Prostate gland (tissue), 2 donors: ENCODE data around the gene SLC25A17. TPM values are rescaled to one million over a fixed set of nuclear protein-coding genes. Genes with fewer than 3 reads are reported as not detected.

Source experiments
- DNase-seq: peaks from one replicate; pipeline ENCODE4 v3.0.0-alpha.2; 2019; ENCODE audit warnings: low spot score
- H3K27ac ChIP-seq, 2 donors: fragments of 200-600 bp; sonication (generic); 2 replicates each; pipeline ENCODE4 v1.5.1; 2017 to 2019
- H3K27me3 ChIP-seq: fragments of 200-600 bp; sonication (generic); replicated peaks from 2 replicates; pipeline ENCODE4 v1.5.1; 2019; ENCODE audit not compliant: insufficient read depth
- H3K36me3 ChIP-seq, 2 donors: fragments of 200-600 bp; sonication (generic); 1 replicate in 1 of 2; 2 replicates in 1 of 2; pipeline versions ENCODE4 v1.5.1 to v1.8.1; 2017 to 2019
- H3K4me1 ChIP-seq: fragments of 200-600 bp; sonication (generic); replicated peaks from 2 replicates; pipeline ENCODE4 v1.5.1; 2019
- H3K4me3 ChIP-seq, 2 donors: fragments of 200-600 bp; sonication (generic); 2 replicates each; pipeline ENCODE4 v1.5.1; 2017 to 2019
- H3K9me3 ChIP-seq: fragments of 200-600 bp; sonication (generic); 2 replicates; pipeline ENCODE4 v1.5.1; 2017
- CTCF ChIP-seq, 4 experiments: fragments of 200-600 bp in 2 of 4; fragments of 450-650 bp in 2 of 4; sonication (generic) in 2 of 4; IDR thresholded peaks; 1 replicate in 3 of 4; 2 replicates in 1 of 4; pipeline ENCODE4 v1.5.1; 2016 to 2019; ENCODE audit warnings: antibody characterized with exemption in 4 of 4, mild to moderate bottlenecking in 2 of 4, moderate library complexity in 2 of 4
- POLR2A ChIP-seq: fragments of 450-650 bp; IDR thresholded peaks from one replicate; pipeline ENCODE4 v1.6.1; 2016; ENCODE audit warnings: antibody characterized with exemption, mild to moderate bottlenecking
- POLR2AphosphoS5 ChIP-seq: sonication (generic); formaldehyde crosslinking; IDR thresholded peaks from one replicate; pipeline ENCODE4 v1.6.1; 2017; ENCODE audit warnings: antibody characterized with exemption
- WGBS: methylation state at CpG from one replicate; pipeline ENCODE4 v1.1.5; 2018; 5-methylcytosine and 5-hydroxymethylcytosine counted together
- intact Hi-C: fragments of 100-400 bp; cut with DNase I; formaldehyde crosslinking; loops from one replicate; pipeline ENCODE4 v1.14.2; 2022
- total RNA-seq, 2 donors: library from RNA; depleted of rRNA; stranded (reverse); fragments of >200 nt; gene quantifications; one replicate each; pipeline ENCODE4 v1.1.0, GENCODE V29; 2016

SLC25A17 gene
- total RNA-seq, 2 donors from 2014 or later, result 27.8 to 28.0 TPM

DNA sequence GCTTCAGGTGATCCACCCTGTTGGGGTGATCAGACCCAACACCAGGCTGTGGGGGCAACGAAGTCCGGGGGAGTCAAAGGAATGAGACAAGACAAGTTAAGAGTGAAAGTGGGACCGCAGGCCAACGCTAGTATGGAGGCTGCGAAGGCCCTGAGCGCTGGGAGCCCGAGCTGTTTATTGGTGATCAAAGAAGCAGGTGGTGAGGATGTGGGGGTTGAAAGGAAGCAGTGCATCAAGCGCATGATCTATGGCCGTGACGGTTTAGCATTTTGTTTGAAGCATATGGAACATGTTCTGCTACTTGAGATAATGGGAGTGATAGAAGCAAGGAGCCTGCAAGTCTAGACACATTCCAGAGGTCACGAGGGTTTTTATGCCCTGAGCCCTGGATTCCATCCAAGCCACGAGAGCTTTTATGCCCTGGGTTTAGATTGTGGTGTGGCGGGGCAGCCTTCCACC, 90.4 kb downstream of the SLC25A17 start:
- no peak overlapping the region for H3K4me3 ChIP-seq
- 34% methylated on average over 13 of the region's 13 CpGs for WGBS
- no peak overlapping the region for H3K27ac ChIP-seq
- intact Hi-C loops, result no loop called here
- peak; percentile 39 for DNase-seq
- TF ChIP-seq POLR2AphosphoS5 (peak; percentile 24), POLR2A (no peak)
- H3K36me3 ChIP-seq, result no peaks in the 10 kb centered on the region
- no peaks in the 10 kb centered on the region for H3K27me3 ChIP-seq
- peaks cover 4% of the 10 kb centered on the region for H3K4me1 ChIP-seq
- H3K9me3 ChIP-seq, result no peaks in the 10 kb centered on the region

DNA sequence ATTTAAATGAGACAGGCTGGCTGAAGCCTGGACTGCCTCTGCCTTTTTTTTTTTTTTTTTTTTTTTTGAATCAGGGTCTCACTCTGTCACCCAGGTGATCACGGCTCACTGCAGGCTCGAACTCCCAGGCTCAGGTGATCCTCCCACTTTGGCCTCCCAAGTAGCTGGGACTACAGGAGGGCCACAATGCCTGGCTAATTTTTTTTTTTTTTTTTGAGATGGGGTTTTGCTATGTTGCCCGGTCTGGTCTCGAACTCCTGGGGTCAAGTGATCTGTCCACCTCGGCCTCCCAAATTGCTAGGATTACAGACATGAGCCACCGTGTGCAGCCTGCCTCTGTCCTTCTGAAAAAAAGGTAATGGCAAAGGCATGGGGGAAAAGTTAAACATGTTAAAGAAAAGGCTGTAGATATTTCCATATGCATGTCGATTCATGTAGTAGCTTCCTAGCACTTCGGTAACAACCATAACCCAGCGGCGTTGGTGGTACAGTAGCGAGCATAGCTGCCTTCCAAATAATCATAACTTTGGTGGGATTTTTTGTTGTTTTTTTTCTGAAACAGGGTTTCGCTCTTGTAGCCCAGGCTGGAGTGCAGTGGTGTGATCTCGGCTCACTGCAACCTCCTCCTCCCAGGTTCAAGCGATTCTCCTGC, 91.1 kb downstream of the SLC25A17 start:
- intact Hi-C loops, result no loop called here
- H3K27ac ChIP-seq, result no peak overlapping the region
- H3K4me1 ChIP-seq, result peaks cover 4% of the 10 kb centered on the region
- H3K9me3 ChIP-seq, result no peaks in the 10 kb centered on the region
- DNase-seq, result no peak
- WGBS, result 83% methylated on average over 14 of the region's 14 CpGs
- TF ChIP-seq CTCF (IDR thresholded peaks at IDR 0.05), result no peak
- no peak for TF ChIP-seq POLR2AphosphoS5
- no peak for TF ChIP-seq POLR2A
- H3K4me3 ChIP-seq, result no peak overlapping the region
- no peaks in the 10 kb centered on the region for H3K27me3 ChIP-seq
- H3K36me3 ChIP-seq, result no peaks in the 10 kb centered on the region

GRCh38 chr22:40727070-40727963, 91.8 kb downstream of the SLC25A17 start:
- Histone ChIP-seq H3K27ac (no peak overlapping the region), H3K4me1 (no peaks in the 10 kb centered on the region), H3K4me3 (no peak overlapping the region), H3K36me3 (no peaks in the 10 kb centered on the region), H3K9me3 (no peaks in the 10 kb centered on the region), H3K27me3 (no peaks in the 10 kb centered on the region)
- intact Hi-C loops, result no loop called here
- no peak for TF ChIP-seq POLR2A
- TF ChIP-seq POLR2AphosphoS5, result no peak
- no peak for TF ChIP-seq CTCF (IDR thresholded peaks at IDR 0.05)
- DNase-seq, result no peak
- 76% methylated on average over 11 of the region's 11 CpGs for WGBS

DNA sequence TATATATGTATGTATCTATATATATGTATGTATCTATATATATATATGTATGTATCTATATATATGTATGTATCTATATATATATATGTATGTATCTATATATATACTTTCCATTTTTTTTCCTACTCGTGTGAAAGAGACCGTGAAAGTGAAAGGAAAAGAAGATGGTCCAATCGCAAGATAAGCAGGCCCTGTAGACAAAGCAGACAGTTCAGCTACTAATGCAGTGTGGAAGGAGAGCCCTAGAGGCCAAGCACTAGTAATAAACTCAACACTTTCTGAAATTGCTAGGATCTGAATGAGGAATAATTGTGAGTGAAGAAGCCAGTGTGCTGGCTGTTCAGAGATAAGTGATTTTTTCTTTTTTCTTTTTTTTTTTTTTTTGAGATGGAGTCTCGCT, 92.6 kb downstream of the SLC25A17 start:
- no peaks in the 10 kb centered on the region for H3K36me3 ChIP-seq
- H3K4me1 ChIP-seq, result no peaks in the 10 kb centered on the region
- 62% methylated on average over 4 of the region's 4 CpGs for WGBS
- DNase-seq, result no peak
- H3K27ac ChIP-seq, result no peak overlapping the region
- no peaks in the 10 kb centered on the region for H3K9me3 ChIP-seq
- intact Hi-C loops, result no loop called here
- no peaks in the 10 kb centered on the region for H3K27me3 ChIP-seq
- no peak overlapping the region for H3K4me3 ChIP-seq
- TF ChIP-seq CTCF (IDR thresholded peaks at IDR 0.05), result no peak
- TF ChIP-seq POLR2A, result no peak

DNA sequence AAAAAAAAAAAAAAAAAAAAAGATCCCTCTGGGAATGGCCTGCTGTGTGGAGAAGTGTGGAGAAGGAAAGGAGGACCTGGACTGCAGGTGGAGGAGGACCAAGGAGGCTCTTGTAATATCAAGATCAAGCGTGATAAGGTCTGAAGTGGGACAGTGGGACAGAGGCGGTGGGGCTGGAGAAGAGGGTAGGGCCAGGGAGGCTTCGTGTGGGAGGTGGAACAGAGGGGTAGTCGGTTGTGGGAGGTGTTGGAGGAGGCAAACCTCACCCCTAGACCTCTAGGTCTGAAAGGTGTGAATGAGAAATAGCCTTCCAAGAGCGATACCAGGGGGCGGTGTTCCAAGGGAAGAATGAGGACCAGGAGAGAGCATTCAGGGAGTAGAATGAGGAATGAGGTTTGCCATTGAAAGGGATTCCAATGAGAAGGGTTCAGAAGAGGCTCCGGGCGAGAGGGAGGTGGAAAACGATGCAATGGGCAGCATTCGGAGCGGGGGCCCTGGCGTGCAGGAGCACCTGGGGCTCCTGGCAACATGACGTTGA, 95.7 kb downstream of the SLC25A17 start:
- DNase-seq, result no peak
- intact Hi-C loops, result no loop called here
- Histone ChIP-seq H3K36me3 (no peaks in the 10 kb centered on the region), H3K27ac (no peak overlapping the region), H3K27me3 (no peaks in the 10 kb centered on the region), H3K4me1 (no peaks in the 10 kb centered on the region), H3K4me3 (no peak overlapping the region), H3K9me3 (no peaks in the 10 kb centered on the region)
- TF ChIP-seq POLR2A (no peak), CTCF (IDR thresholded peaks at IDR 0.05) (no peak), POLR2AphosphoS5 (no peak)
- 87% methylated on average over 13 of the region's 13 CpGs for WGBS
